ACC112 (cell line): ENCODE data around the gene DNMT3L.

ENCODE experiments used
- H2AFZ ChIP-seq: fragments of 200-600 bp; sonication (generic); one replicate; pipeline ENCODE4 v1.6.0; 2017; ENCODE audit warnings: antibody characterized with exemption, low read length; ENCODE audit not compliant: unreplicated experiment
- H3K27ac ChIP-seq: fragments of 200-600 bp; sonication (generic); 2 replicates; pipeline ENCODE4 v1.5.1; 2014; ENCODE audit warnings: low read depth, mild to moderate bottlenecking, antibody characterized with exemption, low read length, moderate library complexity
- H3K27me3 ChIP-seq: fragments of 200-600 bp; sonication (generic); 2 replicates; pipeline ENCODE4 v1.6.1; 2014; ENCODE audit warnings: mild to moderate bottlenecking, antibody characterized with exemption, low read length, moderate library complexity, mixed read lengths; ENCODE audit not compliant: insufficient read depth
- H3K36me3 ChIP-seq: fragments of 200-600 bp; sonication (generic); 2 replicates; pipeline ENCODE4 v1.6.1; 2016; ENCODE audit warnings: mild to moderate bottlenecking, antibody characterized with exemption, low read length, moderate library complexity, mixed read lengths; ENCODE audit not compliant: insufficient read depth
- H3K4me1 ChIP-seq: fragments of 200-600 bp; sonication (generic); one replicate; pipeline ENCODE4 v1.6.1; 2016; ENCODE audit warnings: low read length, mixed read lengths; ENCODE audit not compliant: insufficient read depth, unreplicated experiment, control insufficient read depth
- H3K4me3 ChIP-seq: fragments of 200-600 bp; sonication (generic); 2 replicates; pipeline ENCODE4 v1.5.1; 2014; ENCODE audit warnings: mild to moderate bottlenecking, low read depth, low read length
- H3K79me2 ChIP-seq: fragments of 200-600 bp; sonication (generic); one replicate; pipeline ENCODE4 v1.6.0; 2016; ENCODE audit warnings: low read length; ENCODE audit not compliant: control insufficient read depth, unreplicated experiment, insufficient read depth

DNMT3L gene

DNA sequence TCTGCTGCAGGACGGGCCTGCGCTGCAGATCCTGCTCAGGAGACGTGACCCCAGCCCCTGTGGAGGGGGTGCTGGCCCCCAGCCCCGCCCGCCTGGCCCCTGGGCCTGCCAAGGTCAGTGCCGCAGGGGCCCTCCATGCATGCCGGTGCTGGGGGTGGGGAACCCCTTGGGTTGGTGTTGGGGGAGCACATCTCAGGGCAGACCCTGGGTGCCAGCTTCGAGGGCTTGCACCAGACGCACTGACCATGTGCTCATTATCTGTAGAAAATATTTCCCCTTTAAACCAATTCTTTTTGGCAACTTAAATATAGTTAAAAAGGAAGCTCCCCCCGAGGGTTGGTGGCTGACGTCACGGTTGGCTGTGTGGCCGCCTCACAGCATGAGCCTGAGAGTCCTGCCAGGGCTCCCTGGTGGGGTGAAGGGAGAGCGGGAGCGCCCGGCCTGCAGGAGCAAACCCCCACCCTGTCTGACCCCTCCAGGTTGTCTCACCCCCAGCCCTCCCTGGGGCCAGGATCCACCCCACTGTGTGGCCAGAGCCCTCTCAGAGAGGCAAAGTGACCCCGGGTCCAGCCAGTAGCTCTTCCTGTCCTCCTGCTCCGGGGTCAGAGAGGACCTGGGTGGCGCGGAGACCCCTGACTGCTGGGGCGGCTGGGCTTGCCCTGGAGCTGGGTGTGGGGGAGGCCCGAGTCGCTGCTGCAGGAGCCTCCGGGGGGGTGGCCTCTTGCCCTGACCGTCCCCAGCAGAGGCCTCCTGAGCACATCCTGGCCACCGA, 32.9 kb upstream of the DNMT3L start:
- no peak overlapping the region for H3K27ac ChIP-seq
- peaks cover 11% of the 10 kb centered on the region for H3K4me1 ChIP-seq
- no peaks in the 10 kb centered on the region for H3K36me3 ChIP-seq
- no peaks in the 10 kb centered on the region for H3K79me2 ChIP-seq
- H3K27me3 ChIP-seq = no peaks in the 10 kb centered on the region
- H3K4me3 ChIP-seq = no peak overlapping the region
- H2AFZ ChIP-seq = no peak overlapping the region

DNA sequence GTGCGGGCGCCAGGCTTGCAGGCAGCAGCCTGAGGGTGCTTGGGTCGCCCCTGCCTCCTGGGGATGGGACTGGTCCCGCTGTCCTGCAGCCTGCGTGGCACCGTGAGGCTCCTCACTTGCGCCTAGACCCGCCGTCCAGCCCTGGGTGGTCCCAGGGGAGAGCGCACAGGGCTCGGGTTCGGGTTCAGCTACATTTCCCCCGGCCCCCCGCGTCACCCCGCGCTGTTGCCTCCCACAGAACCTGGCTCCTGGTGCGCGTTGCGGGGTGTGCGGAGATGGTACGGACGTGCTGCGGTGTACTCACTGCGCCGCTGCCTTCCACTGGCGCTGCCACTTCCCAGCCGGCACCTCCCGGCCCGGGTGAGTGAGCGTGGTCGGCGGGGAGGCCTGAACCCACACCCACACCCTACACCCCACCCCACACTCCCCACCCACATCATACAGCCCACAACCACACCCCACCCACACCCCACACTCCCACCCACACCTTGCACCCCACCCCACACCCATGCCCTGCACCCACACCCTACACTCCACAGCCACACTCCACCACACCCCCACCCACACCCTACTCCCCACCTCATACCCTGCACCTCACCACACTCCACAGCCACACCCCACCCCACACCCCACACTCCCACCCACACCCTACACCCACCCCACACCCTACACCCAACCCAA, 32.0 kb upstream of the DNMT3L start:
- Histone ChIP-seq H3K27me3 (no peaks in the 10 kb centered on the region), H3K4me1 (peaks cover 7% of the 10 kb centered on the region), H3K36me3 (no peaks in the 10 kb centered on the region), H3K4me3 (no peak overlapping the region), H3K27ac (no peak overlapping the region), H2AFZ (no peak overlapping the region), H3K79me2 (no peaks in the 10 kb centered on the region)

DNA sequence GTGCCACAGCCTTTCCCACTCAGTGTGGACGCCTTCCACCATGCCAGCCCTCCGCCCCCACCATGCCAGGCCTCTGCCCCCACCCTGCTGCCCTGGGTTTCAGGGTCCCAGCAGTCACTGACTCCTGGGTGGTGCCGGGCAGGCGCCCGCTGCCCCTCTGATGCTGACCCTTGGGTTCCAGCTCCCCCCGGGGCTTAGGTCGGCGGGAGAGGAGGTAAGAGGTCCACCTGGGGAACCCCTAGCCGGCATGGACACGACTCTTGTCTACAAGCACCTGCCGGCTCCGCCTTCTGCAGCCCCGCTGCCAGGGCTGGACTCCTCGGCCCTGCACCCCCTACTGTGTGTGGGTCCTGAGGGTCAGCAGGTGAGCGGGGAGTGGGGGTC, 31.1 kb upstream of the DNMT3L start:
- Histone ChIP-seq H3K36me3 (no peaks in the 10 kb centered on the region), H3K4me1 (peaks cover 7% of the 10 kb centered on the region), H3K4me3 (no peak overlapping the region), H3K79me2 (no peaks in the 10 kb centered on the region), H3K27me3 (no peaks in the 10 kb centered on the region), H3K27ac (no peak overlapping the region), H2AFZ (no peak overlapping the region)

DNA sequence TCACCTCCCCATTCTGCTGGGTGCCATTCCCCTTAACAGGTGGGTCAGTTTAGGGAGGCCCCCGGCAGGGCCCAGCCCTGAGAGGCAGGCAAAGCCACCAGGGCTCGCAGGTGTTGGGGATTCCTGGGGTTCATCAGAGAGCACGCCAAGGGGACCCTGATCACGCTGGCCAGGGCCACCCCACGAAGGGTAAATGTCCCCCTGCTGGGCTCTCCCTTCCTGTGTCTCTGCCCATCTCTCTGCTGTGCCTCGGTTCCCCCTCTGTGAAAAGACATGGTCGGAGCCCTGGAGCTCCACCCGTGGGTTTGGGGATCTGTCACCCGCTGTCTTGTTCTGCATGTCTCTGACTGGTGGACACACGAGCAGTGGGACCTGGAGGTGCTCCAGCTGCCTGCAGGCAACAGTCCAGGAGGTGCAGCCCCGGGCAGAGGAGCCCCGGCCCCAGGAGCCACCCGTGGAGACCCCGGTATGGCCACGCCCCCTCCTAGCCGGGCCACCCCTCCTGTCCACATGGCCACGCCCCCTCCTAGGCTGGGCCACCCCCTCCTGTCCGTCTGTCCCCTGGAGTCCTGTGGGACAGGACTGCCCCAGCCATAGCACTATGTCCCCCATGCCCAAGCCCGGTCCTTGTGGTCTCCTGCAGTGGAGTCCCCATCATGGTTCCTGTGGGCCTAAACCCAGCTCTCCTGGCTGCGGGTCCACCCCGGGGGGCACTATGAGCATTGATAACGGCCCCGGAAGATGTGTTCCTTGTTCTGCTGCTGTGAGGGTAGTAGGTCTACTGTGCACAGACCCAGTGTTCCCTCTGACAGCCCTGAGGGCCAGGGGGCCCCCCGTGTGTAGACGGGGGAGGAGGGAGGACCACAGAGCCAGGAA, 30.5 kb upstream of the DNMT3L start:
- H3K36me3 ChIP-seq = no peaks in the 10 kb centered on the region
- no peaks in the 10 kb centered on the region for H3K79me2 ChIP-seq
- no peak overlapping the region for H3K4me3 ChIP-seq
- H3K27me3 ChIP-seq = 0 out of 2 replicates have a peak, but pooled peaks cover 2% of the 10 kb centered on the region
- H3K4me1 ChIP-seq = peaks cover 7% of the 10 kb centered on the region
- no peak overlapping the region for H2AFZ ChIP-seq
- H3K27ac ChIP-seq = no peak overlapping the region

DNA sequence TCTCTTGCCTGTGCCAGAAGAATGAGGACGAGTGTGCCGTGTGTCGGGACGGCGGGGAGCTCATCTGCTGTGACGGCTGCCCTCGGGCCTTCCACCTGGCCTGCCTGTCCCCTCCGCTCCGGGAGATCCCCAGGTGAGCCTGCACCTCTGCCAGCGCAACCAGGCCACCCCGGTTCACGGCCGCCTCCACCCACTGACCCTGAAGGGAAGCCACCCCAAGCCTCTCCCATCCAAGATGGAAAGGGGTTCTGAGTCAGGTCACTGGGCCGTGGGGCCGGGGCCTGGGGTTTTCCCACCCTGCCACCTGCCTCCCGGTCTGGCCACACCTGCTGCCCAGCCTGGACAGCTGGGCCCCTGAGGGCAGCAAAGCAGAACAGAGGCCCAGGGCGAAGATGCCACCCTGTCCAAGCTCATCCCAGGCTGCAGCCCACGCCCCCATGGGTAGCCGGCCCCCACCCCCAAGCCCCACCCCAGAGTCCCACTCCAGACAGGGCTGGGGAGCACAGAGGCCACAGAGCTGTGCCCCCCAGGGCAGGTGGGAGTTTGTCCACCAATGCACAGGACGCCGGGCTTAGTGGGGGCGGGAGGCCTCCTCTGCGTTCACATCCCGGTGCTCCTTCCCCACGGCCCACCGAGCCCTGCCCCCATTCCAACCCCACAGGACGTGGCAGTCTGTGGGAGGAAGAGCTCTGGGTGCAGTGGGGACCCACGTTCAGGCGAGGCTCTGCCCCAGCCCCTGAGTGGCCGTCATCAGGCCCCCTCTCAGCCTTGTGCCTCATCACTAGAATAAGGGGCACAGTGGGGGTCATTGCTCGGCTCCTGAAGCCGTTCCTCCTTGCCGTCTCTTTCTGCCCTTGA, 29.6 kb upstream of the DNMT3L start:
- H3K79me2 ChIP-seq = no peaks in the 10 kb centered on the region
- H2AFZ ChIP-seq = no peak overlapping the region
- no peak overlapping the region for H3K27ac ChIP-seq
- 0 out of 2 replicates have a peak, but pooled peaks cover 10% of the 10 kb centered on the region for H3K27me3 ChIP-seq
- H3K4me3 ChIP-seq = no peak overlapping the region
- H3K4me1 ChIP-seq = peaks cover 7% of the 10 kb centered on the region
- no peaks in the 10 kb centered on the region for H3K36me3 ChIP-seq

DNA sequence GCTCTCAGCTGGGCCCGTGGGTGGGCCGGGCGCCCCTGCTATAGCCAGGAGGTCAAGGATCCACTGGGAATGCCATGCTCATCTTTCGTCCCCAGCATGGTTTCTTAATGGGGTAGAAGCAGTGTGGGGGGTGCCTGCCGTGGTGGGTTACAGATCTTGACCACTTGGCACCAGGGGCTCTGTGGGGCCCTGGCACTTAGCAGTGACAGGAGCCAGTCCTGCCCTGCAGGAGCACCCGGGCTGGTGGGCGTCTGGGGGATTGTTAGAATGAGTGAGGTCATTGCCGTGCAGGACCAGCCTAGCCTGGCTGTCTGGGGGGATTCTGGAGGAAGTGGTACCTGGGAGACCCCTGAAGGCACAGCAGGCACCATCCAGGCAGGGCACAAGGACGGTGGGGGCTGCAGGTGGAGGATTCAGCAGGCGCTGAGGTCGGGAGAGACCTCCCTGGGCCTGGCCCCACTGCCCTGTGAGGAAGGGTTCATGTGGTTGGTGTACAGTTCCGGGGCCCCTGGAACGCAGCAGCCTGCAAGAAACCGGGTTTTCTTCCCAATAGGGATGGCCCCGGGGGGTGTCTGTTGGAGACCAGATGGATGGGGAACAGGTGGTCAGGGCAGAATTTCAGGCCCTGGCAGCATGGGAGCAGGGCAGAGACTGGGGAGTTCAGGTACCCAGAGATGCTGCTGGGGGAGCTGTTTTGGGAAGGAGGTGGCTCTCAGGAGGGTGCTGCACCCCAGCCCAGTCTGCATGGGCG, 28.8 kb upstream of the DNMT3L start:
- peaks cover 7% of the 10 kb centered on the region for H3K4me1 ChIP-seq
- no peak overlapping the region for H3K4me3 ChIP-seq
- 0 out of 2 replicates have a peak, but pooled peaks cover 10% of the 10 kb centered on the region for H3K27me3 ChIP-seq
- H3K79me2 ChIP-seq = no peaks in the 10 kb centered on the region
- H3K27ac ChIP-seq = no peak overlapping the region
- H2AFZ ChIP-seq = no peak overlapping the region
- H3K36me3 ChIP-seq = no peaks in the 10 kb centered on the region

DNA sequence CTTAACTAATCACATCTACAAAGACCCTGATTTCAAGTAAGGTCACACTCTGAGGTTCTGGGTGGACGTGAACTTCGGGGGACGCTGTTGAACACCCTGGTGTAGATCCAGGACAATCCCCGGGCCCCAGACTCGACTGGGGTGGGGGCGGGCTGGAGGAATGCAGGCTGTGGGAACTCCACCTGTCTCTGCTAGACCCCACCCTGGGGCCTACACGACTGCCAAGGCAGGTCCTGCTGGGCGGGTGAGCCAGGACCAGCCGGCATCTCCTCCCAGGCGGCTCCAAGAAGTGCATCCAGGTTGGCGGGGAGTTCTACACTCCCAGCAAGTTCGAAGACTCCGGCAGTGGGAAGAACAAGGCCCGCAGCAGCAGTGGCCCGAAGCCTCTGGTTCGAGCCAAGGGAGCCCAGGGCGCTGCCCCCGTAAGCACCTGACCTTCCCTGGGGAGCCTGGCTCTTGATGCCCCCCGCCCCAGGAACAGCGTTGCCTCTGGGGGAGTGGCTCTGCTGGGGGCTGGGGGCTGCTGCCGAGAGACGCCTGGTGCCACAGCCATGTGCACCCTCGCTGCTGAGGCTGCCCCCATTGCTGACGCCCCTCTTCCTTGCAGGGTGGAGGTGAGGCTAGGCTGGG, 27.8 kb upstream of the DNMT3L start:
- Histone ChIP-seq H3K27ac (no peak overlapping the region), H3K4me1 (peaks cover 4% of the 10 kb centered on the region), H3K4me3 (no peak overlapping the region), H2AFZ (no peak overlapping the region), H3K79me2 (no peaks in the 10 kb centered on the region), H3K27me3 (0 out of 2 replicates have a peak, but pooled peaks cover 10% of the 10 kb centered on the region), H3K36me3 (no peaks in the 10 kb centered on the region)

DNA sequence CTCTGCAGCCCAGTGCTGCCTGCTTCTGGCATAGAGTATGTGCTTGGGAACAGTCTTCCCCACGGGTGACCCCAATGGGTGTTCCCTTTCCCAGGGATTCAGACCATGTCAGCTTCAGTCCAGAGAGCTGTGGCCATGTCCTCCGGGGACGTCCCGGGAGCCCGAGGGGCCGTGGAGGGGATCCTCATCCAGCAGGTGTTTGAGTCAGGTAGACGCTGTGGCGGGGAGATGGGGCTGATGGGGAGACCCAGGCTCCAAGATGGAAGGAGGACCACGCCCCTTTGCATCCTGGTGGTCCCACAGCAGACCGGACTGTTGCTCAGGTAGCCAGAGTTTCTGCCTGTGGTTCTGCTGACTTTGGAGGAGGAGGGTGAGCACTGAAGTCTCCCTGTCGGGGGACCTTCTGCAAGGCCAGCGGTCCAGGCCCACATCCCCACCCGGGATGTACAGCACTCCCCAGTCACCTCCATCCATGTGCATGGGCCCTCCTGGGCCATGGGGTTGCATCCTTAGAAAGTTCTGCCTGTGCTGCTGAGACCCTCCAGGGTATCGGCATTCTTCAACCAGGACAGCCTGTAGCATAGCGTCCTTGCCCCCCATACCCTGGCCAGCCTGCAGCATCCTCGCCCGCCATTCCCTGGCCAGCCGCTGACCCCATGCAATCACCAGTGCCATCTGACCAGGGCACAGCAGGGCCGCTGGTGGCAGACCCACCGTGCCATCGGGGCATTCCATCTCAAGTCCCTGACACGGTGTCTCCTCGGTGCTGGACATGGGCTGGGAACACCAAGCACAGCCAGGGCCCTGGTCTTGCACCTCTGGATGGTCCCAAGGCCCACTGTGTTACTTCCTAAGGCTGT, 26.8 kb upstream of the DNMT3L start:
- no peaks in the 10 kb centered on the region for H3K36me3 ChIP-seq
- H3K79me2 ChIP-seq = no peaks in the 10 kb centered on the region
- no peaks in the 10 kb centered on the region for H3K4me1 ChIP-seq
- no peak overlapping the region for H3K4me3 ChIP-seq
- no peak overlapping the region for H3K27ac ChIP-seq
- 0 out of 2 replicates have a peak, but pooled peaks cover 10% of the 10 kb centered on the region for H3K27me3 ChIP-seq
- H2AFZ ChIP-seq = no peak overlapping the region
